Endometrial microvascular endothelial cells (primary cell): Measurements from ENCODE around the gene CCDC88A. TPM values are rescaled to one million over a fixed set of nuclear protein-coding genes. Genes with fewer than 3 reads are reported as not detected.
"Not testable (repeated sequence)": the region's sequence is repeated elsewhere in the genome, so short reads cannot be mapped to it uniquely, and the experiment has no call there.

Source experiments
- in situ Hi-C: cut with HindIII; loops from 2 replicates; pipeline ENCODE4 v1.10.0; 2017; ENCODE audit warnings: low sequenced_read_pairs, low pct_unique_long_range_greater_than_20kb; ENCODE audit errors: inconsistent ontology term
- total RNA-seq: library from RNA; depleted of rRNA; stranded (reverse); fragments of >200 nt; gene quantifications from one replicate; pipeline ENCODE4 v1.2.3, GENCODE V29; 2015; ENCODE audit errors: inconsistent ontology term

Gene CCDC88A
- total RNA-seq, 1 donor from 2014 or later = 65.6 TPM

DNA sequence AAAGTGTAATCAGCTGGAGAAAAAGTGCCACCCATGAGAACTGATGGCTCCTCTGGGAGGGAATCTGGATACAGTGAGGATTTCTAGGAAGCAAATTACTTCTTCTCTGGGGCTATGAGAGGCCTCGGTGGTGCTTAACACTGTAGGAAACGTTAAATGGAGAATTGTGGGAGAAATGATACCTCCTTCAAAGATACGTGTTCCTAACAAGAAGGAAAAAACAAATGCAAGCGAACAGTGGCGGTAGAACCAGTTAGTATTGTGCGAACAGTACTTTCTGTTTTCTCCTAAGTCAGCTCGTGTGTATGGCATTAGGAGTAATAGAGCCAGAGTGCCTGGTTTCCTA lies 150.0 kb downstream of the CCDC88A start:
- in situ Hi-C loops = no loop called here

DNA sequence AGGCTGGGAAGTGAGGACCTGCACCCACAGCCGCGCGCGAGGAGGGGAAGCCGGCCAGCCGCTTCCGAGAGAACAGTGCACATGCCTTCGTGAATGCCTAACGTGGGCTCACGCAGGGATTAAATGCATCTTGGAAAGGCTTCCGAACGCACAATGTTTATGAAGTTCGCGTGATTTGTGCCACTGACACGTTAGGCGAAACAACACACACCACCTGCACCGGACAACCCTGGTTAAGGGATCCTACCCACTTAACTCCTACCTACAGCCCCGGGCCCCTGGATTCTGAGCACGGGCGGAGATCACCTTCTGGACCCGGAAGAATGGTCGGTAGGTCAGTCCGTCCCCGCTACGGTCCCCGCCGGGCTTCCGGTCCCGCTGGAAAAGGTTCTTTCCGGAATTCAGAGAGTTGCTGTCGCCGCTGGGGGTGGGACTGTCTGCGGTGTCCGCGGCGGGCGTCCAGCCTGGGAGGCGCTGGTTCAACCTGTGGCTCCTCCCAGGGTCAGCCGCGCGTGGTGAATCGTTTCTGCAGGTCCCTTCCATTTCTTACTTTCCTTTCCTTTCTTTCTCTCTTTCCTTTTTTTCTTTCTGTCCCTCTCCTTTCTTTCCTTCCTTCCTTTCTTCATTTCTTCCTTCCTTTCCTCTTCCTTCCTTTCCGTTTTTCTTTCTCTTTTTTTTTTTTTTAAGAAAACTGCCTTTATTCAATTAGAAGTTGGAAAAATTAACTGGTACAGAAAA lies 150.6 kb downstream of the CCDC88A start, which contains the start of gene MTIF2:
Gene MTIF2 (minus strand): TSS at position 325 of the 738 bp plus-strand sequence. CDS start 5,373 bp downstream, outside the sequence.
- in situ Hi-C loops = no loop called here

DNA sequence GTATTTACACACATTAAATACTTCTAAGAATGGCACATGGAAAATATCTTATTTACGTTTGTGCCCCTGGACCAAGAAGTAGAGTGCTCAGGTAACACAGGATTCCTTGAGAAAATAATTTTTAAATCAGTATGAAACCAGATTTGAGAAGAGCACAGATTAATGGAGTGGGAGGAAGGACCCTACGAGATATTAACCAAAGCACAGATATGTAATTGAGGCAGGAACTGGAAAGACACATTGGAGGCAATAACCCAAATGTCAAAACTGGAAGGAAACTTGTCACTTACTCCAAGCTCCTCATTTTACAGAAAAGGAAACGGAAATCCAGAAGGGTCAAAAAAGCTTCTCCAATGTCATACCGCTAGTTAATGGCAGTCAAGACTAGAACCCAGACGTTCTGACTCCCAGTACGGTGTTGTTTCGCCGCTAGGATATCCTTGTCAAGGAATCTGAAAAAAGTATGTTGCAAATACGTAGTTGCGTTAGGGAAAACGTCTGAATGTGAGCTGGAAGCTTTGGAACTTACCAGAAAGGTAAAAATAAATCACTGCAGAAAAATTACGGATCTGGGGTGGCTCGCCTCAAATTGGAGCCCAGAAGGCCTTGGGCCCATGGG lies 151.3 kb downstream of the CCDC88A start:
- in situ Hi-C loops = no loop called here

DNA sequence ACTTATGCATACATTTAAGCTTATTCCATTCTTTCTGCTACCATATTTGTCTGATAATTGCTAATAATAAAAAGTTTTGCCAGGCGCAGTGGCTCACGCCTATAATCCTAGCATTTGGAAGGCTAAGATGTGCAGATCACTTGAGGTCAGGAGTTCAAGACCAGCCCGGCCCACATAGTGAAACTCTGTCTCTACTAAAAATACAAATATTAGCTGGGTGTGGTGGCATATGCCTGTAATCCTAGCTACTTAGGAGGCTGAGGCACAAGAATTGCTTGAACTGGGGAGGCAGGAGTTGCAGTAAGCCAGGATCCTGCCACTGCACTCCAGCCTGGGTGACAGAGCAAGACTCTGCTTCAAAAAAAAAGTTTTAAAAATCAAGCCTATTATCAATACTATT lies 160.1 kb downstream of the CCDC88A start:
- in situ Hi-C loops = not testable (repeated sequence)

DNA sequence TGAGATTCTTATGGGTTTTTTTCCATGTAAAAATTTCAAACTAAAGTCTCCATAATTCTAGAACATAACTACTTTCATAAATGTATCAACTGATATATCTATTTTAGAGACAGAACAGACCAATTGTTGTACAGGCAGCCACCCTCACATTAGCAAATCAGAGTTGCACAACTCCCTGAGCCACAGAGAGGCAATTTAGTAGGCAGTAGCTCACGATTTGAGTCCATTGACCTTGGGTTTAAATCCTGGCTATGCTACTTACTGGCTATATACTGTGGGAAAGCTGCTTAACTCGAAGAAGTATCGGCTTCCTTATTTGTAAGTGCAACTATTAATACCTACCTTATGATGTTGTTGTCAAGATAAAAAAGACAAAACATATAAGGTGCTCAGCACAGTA lies 166.8 kb downstream of the CCDC88A start:
- in situ Hi-C loops = no loop called here

DNA sequence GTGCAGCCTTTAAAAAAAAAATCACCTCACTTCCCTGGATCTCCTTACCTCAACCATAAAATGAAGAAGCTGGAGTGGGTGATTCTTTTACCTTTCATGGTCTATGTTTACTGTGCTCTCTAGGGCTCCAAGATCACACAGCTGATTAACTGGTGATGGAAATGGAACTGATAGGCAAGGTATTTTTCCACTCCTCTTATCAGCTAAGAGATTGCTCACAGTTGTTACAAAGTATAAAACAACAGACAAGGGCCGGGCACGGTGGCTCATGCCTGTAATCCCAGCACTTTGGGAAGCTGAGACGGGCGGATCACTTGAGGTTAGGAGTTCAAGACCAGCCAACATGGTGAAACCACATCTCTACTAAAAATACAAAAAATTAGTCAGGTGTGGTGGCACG lies 172.6 kb downstream of the CCDC88A start:
- in situ Hi-C loops = no loop called here

DNA sequence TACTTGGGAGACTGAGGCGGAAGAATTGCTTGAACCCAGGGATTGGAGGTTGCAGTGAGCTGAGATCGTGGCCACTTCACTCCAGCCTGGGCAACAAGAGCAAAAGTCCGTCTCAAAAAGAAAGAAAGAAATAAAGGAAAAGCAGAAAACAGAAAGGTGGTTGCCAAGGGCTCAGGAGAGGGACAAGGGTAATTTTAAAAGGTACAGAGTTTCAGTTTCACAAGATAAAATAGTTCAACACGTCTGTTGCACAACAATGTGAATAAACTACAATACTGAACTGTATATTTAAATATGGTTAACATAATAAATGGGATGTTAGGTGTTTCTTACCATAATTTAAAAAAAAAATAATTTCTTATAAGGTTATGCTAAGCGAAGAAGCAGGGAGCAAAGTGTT lies 174.2 kb downstream of the CCDC88A start:
- in situ Hi-C loops = no loop called here

DNA sequence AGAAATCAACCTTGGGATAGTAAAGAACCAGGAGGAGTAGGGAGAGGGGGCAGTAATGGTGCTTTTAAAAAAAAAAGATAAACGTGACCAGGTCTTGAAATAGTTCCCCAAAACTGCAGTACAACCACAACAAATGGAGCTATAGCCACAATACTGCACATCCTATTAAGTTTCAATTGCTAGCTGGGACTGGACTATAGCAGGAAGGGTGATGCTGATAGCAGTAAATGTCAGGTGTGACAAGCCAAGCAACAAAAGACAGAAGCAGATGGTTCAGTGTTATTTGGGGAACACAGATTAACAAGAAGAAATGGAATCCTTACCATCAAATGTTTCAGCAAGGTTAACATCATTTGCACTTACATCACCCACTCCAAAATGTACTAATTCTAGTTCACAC lies 177.0 kb downstream of the CCDC88A start:
- in situ Hi-C loops = no loop called here

DNA sequence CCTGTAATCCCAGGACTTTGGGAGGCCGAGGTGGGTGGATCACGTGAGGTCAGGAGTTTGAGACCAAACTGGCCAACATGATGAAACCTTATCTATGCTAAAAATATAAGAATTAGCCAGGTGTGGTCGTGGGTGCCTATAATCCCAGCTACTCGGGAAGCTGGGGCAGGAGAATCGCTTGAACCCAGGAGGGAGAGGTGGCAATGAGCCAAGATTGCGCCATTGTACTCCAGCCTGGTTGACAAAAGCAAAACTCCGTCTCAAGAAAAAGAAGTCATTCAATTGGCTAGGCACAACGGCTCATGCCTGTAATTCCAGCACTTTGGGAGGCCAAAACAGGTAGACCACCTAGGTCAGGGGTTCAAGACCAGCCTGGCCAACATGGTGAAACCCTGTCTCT lies 178.1 kb downstream of the CCDC88A start:
- in situ Hi-C loops = not testable (repeated sequence)

DNA sequence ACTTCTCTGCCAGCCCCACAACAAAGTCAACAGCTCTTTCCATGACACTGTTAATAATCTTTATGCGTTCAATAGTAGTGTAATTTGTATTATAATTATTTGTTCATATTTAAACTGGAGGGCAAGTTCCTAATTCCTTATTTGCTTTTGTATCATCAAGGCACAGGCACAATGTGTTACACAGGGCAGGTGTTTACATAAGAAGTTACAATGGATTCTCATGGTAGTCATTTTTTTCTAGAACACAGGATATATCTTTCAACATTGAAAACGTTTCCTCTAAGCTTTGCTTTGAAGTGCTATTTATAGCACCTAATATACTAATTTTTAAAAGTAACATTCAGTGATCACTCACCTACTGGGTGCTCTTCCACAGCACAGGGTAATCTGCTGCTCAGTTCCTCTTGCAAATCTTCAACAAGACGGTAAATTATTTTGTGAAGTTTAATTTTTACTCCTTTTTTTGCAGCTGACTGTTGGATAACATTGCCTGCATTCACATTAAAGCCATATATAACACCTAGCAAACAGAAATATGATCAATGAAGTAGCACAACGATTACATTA lies 179.9 kb downstream of the CCDC88A start:
- in situ Hi-C loops = no loop called here

Other genes with a start within 250 kb of the CCDC88A start
- gene CLHC1, start 187.6 kb downstream of the CCDC88A start, total RNA-seq = 0.74 TPM
- 1,276 TPM for gene RPS27A, start 187.2 kb downstream of the CCDC88A start, total RNA-seq
- gene MTIF2, start 150.6 kb downstream of the CCDC88A start, total RNA-seq = 26.1 TPM
- 16.4 TPM for gene CFAP36, start 99.9 kb upstream of the CCDC88A start, total RNA-seq
- gene PPP4R3B, start 197.8 kb upstream of the CCDC88A start, total RNA-seq = 51.2 TPM